ENCODE results near the gene CPA5. TPM values are rescaled to one million over a fixed set of nuclear protein-coding genes. Genes with fewer than 3 reads are reported as not detected.

Gene CPA5
- total RNA-seq, 2 donors from 2014 or later = not detected

- Histone ChIP-seq H3K27me3 (no peaks in the 10 kb centered on the region), H3K27ac (no peak overlapping the region), H3K36me3 (no peaks in the 10 kb centered on the region), H3K4me3 (no peak overlapping the region), H3K4me1 (no peaks in the 10 kb centered on the region), H3K9me3 (no peaks in the 10 kb centered on the region), H3K9ac (ENCODE audit: low read depth in 2 of 2, low read length in 2 of 2) (no peak overlapping the region)
- DNase-seq = no peak
- intact Hi-C loops (cut with DNase I) = no loop called here
- TF ChIP-seq CTCF (IDR thresholded peaks at IDR 0.05) = no peak
These were observed 32.6 kb downstream of the CPA5 start for GRCh38 chr7:130377178-130377577.

GRCh38 chr7:130379019-130379418 lies 34.4 kb downstream of the CPA5 start:
- no peak overlapping the region for H3K27ac ChIP-seq
- H3K36me3 ChIP-seq = no peaks in the 10 kb centered on the region
- intact Hi-C loops (cut with DNase I) = no loop called here
- no peak for TF ChIP-seq CTCF (IDR thresholded peaks at IDR 0.05)
- H3K4me1 ChIP-seq = no peaks in the 10 kb centered on the region
- no peaks in the 10 kb centered on the region for H3K27me3 ChIP-seq
- H3K4me3 ChIP-seq = no peak overlapping the region
- DNase-seq = no peak
- no peaks in the 10 kb centered on the region for H3K9me3 ChIP-seq
- no peak overlapping the region for H3K9ac ChIP-seq (ENCODE audit: low read depth in 2 of 2, low read length in 2 of 2)

- no peaks in the 10 kb centered on the region for H3K27me3 ChIP-seq
- no peaks in the 10 kb centered on the region for H3K4me1 ChIP-seq
- no peak overlapping the region for H3K4me3 ChIP-seq
- no peak for TF ChIP-seq CTCF (IDR thresholded peaks at IDR 0.05)
- H3K9me3 ChIP-seq = no peaks in the 10 kb centered on the region
- no peaks in the 10 kb centered on the region for H3K36me3 ChIP-seq
- intact Hi-C loops (cut with DNase I) = no loop called here
- H3K9ac ChIP-seq (ENCODE audit: low read depth in 2 of 2, low read length in 2 of 2) = no peak overlapping the region
- H3K27ac ChIP-seq = no peak overlapping the region
- DNase-seq = no peak
These were observed 34.9 kb downstream of the CPA5 start for GRCh38 chr7:130379532-130379920.

GRCh38 chr7:130379921-130380860 lies 35.6 kb downstream of the CPA5 start, which contains the start of gene CPA1:
TSS of gene CPA1 (plus strand) at chr7:130380494. CDS start at chr7:130380521, 27 bp downstream.
- no peak for TF ChIP-seq CTCF (IDR thresholded peaks at IDR 0.05)
- Histone ChIP-seq H3K36me3 (no peaks in the 10 kb centered on the region), H3K4me1 (no peaks in the 10 kb centered on the region), H3K9ac (ENCODE audit: low read depth in 2 of 2, low read length in 2 of 2) (no peak within 1 kb of the TSS), H3K4me3 (no peak within 1 kb of the TSS), H3K9me3 (no peaks in the 10 kb centered on the region), H3K27me3 (no peaks in the 10 kb centered on the region), H3K27ac (no peak within 1 kb of the TSS)
- no peak for DNase-seq
- intact Hi-C loops (cut with DNase I) = no loop called here

GRCh38 chr7:130380861-130381455 lies 36.3 kb downstream of the CPA5 start:
- Histone ChIP-seq H3K4me1 (no peaks in the 10 kb centered on the region), H3K4me3 (no peak overlapping the region), H3K9me3 (no peaks in the 10 kb centered on the region), H3K36me3 (no peaks in the 10 kb centered on the region), H3K27me3 (no peaks in the 10 kb centered on the region), H3K27ac (no peak overlapping the region), H3K9ac (ENCODE audit: low read depth in 2 of 2, low read length in 2 of 2) (no peak overlapping the region)
- intact Hi-C loops (cut with DNase I) = no loop called here
- no peak for DNase-seq
- no peak for TF ChIP-seq CTCF (IDR thresholded peaks at IDR 0.05)

Data from colonic mucosa (tissue), 4 donors.